ENCODE results near the gene CELF1. TPM values are rescaled to one million over a fixed set of nuclear protein-coding genes. Genes with fewer than 3 reads are reported as not detected.
"Not testable (repeated sequence)": the region's sequence is repeated elsewhere in the genome, so short reads cannot be mapped to it uniquely, and the experiment has no call there.

CELF1 gene
- polyA plus RNA-seq, 6 donors from 2014 or later = 61.5 to 96.8 (median 69.0) TPM

DNA sequence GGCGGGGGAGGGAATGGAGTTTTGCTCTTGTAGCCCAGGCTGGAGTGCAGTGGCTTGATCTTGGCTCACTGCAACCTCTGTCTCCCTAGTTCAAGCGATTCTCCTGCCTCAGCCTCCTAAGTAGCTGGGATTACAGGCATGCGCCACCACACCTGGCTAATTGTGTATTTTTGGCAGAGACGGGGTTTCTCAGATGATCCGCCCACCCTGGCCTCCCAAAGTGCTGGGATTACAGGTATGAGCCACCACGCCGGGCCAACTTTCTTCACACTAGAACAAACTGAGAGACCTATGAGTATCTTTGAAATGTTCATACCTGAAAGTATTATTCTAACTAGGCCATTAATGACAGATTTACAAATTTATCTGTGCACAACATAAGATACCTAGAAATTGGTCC lies 6.7 kb downstream of the CELF1 start:
- peaks cover 33 to 83% (median 71%) of the 10 kb centered on the region in 3 donors for H3K4me1 Mint-ChIP-seq
- not testable (repeated sequence) for H3K27ac Mint-ChIP-seq; H3K36me3 Mint-ChIP-seq; DNase-seq; ATAC-seq (ENCODE audit: low read depth in 2 of 2); H3K4me3 Mint-ChIP-seq; H3K27me3 Mint-ChIP-seq; H3K9me3 Mint-ChIP-seq

DNA sequence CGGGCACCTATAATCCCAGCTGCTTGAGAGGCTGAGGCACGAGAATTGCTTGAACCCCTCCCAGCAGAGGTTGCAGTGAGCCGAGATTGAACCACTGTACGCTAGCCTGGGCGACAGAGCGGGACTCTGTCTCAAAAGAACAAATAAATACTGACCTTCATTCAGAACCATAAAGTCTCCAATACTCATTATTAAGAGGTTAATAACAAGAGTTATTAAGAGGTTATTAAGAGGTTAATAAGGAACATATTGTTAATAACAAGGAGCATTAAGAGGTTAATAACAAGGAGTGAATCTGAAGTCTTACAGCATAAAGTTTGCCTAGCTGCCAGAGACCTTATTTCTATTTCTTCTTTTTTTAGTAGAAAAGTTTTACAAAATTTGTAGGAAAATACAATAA lies 7.6 kb downstream of the CELF1 start:
- Mint-ChIP-seq H3K4me3 (no peak overlapping the region), H3K9me3 (no peaks in the 10 kb centered on the region), H3K36me3 (peaks cover 0 to 4% of the 10 kb centered on the region in 2 donors), H3K27ac (peak overlapping the region in 2 of 6 donors; percentile 20 to 69), H3K27me3 (no peaks in the 10 kb centered on the region), H3K4me1 (peaks cover 33 to 83% (median 71%) of the 10 kb centered on the region in 3 donors)
- ATAC-seq (ENCODE audit: low read depth in 2 of 2) (no peak), DNase-seq (no peak)

DNA sequence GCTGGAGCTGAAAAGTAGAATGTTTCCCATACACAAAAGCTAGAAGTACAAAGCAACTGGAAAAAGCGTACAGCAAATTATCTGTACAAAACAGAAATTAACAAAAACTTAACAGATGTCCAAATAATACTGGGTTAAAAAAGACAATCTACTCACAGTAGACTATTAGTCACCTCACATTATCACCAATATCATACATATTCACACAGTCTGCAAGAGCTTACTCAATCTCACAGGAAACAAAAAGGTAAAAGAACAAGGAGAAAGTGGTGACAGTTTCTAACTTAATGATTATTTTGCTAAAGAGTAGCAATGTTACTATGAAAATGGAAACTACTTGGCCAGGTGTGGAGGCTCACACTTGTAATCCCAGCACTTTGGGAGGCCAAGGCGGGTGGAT lies 11.9 kb downstream of the CELF1 start:
- peaks cover 0 to 1% (median 0%) of the 10 kb centered on the region in 7 donors for H3K9me3 Mint-ChIP-seq
- ATAC-seq (ENCODE audit: low read depth in 2 of 2) (no peak), DNase-seq (no peak)
- H3K27ac Mint-ChIP-seq = peak overlapping the region in 4 of 6 donors; percentile 20 to 78 (median 28)
- H3K4me3 Mint-ChIP-seq = peak overlapping the region in 2 of 8 donors; percentile 6 to 20
- peaks cover 0 to 4% of the 10 kb centered on the region in 2 donors for H3K36me3 Mint-ChIP-seq
- peaks cover 25 to 75% (median 59%) of the 10 kb centered on the region in 3 donors for H3K4me1 Mint-ChIP-seq
- no peaks in the 10 kb centered on the region for H3K27me3 Mint-ChIP-seq

DNA sequence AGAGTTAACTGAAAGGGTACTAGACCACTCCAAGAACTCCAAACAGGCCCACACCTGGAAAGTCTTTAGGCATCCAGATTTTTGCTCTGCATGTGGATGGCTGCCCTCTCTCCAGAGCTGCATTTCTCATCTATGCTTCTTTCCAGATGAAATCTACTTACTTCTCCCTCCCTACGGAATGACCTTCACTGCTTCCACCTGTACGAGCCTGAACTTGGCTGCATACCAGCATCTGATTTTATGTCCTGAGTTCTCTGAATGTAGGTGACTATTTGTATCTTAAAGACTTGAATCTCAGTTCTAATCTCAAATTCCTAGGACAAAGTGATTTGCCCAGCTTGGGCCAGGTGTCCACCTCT lies 13.3 kb downstream of the CELF1 start:
- peaks cover 30 to 77% (median 63%) of the 10 kb centered on the region in 3 donors for H3K4me1 Mint-ChIP-seq
- peaks cover 0 to 4% of the 10 kb centered on the region in 2 donors for H3K36me3 Mint-ChIP-seq
- ATAC-seq (ENCODE audit: low read depth in 2 of 2) (no peak), DNase-seq (no peak)
- H3K27ac Mint-ChIP-seq = peak overlapping the region in 5 of 6 donors; percentile 6 to 87 (median 60)
- peak overlapping the region in 1 of 8 donors; percentile 5 for H3K4me3 Mint-ChIP-seq
- peaks cover 0 to 1% (median 0%) of the 10 kb centered on the region in 7 donors for H3K9me3 Mint-ChIP-seq
- H3K27me3 Mint-ChIP-seq = no peaks in the 10 kb centered on the region

DNA sequence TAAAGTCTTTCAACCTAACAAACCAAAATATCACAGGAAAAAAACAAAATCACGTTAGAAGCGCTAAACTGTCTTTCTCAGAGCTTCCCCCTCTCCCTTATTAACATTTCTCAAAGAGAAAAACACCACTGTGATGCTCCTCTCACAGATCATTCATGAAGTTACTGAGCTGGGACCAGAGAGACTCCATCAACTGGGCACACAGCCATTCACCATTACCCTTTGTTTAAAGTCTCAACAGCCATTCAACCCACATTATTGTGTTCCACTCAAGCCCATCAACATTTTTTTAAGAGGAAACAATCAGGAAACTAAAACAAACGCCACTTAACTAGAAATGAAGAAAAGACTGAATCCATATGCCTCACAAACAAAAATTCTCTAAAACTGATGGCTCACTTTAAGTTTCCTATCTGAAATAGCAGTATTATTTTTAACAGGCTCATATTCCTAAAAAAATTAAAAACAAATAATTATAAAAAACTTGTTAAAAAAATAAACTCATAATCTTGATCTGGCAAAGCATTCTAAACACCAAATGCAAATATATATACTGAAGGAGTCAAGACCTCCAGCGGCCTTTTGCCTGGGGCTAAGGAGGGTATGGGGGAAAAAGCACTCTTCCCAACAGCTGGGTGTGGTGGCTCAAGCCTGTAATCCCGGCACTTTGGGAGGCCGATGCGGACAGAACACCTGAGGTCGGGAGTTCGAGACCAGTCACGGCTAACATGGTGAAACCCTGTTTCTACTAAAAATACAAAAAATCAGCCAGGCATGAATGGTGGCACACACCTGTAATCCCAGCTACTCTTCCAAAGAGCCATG lies 14.0 kb downstream of the CELF1 start:
- Mint-ChIP-seq H3K27me3 (no peaks in the 10 kb centered on the region), H3K4me3 (peak overlapping the region in 3 of 8 donors; percentile 4 to 68 (median 6)), H3K36me3 (peaks cover 0 to 4% of the 10 kb centered on the region in 2 donors), H3K27ac (peak overlapping the region in 4 of 6 donors; percentile 50 to 71 (median 59)), H3K9me3 (peaks cover 0 to 1% (median 0%) of the 10 kb centered on the region in 7 donors), H3K4me1 (peaks cover 26 to 76% (median 55%) of the 10 kb centered on the region in 3 donors)
- DNase-seq (no peak), ATAC-seq (ENCODE audit: low read depth in 2 of 2) (no peak)

DNA sequence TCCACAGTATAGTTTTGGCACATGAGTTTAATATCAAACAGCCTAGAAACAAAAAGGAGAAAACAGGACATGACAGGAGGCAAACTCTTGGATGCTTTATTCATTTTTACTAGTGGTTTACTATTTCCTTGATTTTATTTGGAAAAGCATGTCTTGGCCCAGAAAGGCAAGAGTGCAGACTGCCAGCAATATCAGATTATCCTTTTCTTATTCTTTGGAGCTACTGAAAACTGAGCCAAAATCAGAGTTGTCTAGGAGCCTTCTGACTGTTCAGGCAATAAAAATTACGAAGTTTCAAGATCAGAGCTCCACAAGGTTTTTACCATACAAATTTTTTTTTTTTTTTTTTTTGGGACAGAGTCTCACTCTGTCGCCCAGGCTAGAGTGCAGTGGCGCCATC lies 16.0 kb downstream of the CELF1 start:
- H3K4me3 Mint-ChIP-seq = no peak overlapping the region
- H3K9me3 Mint-ChIP-seq = peaks cover 0 to 1% (median 0%) of the 10 kb centered on the region in 7 donors
- H3K4me1 Mint-ChIP-seq = peaks cover 34 to 75% (median 42%) of the 10 kb centered on the region in 3 donors
- ATAC-seq (ENCODE audit: low read depth in 2 of 2) (no peak), DNase-seq (no peak)
- peaks cover 0 to 4% of the 10 kb centered on the region in 2 donors for H3K36me3 Mint-ChIP-seq
- no peak overlapping the region for H3K27ac Mint-ChIP-seq
- no peaks in the 10 kb centered on the region for H3K27me3 Mint-ChIP-seq

DNA sequence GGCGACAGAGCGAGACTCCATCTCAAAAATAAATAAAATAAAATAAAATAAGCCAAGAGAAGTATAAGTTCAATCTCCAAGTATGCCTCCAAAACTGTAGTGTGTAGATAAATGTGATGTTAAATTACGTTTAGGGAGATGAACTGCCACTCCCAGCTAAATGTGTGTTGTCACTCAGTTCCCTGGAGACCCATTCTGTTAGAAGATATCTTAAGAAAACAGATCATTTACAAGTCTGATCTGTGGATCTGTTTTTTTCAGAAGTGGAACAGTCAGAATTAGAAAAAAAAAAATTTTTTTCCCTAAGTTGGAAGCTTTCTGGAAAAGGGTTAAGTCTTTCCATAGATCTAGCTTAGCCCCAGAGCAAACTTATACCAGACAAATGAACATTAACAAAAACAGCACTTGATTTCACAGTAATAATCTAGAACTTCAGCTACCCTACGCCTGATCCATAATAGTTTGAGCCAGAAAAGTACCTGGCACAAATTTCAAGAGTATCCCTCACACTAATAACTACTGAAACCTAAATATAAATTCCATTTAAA lies 18.2 kb downstream of the CELF1 start:
- DNase-seq (no peak), ATAC-seq (ENCODE audit: low read depth in 2 of 2) (no peak)
- peak overlapping the region in 2 of 6 donors; percentile 5 to 34 for H3K27ac Mint-ChIP-seq
- H3K27me3 Mint-ChIP-seq = no peaks in the 10 kb centered on the region
- peak overlapping the region in 2 of 8 donors; percentile 10 to 44 for H3K4me3 Mint-ChIP-seq
- peaks cover 0 to 4% of the 10 kb centered on the region in 2 donors for H3K36me3 Mint-ChIP-seq
- H3K4me1 Mint-ChIP-seq = peaks cover 31 to 64% (median 43%) of the 10 kb centered on the region in 3 donors
- H3K9me3 Mint-ChIP-seq = peaks cover 0 to 1% (median 0%) of the 10 kb centered on the region in 7 donors

DNA sequence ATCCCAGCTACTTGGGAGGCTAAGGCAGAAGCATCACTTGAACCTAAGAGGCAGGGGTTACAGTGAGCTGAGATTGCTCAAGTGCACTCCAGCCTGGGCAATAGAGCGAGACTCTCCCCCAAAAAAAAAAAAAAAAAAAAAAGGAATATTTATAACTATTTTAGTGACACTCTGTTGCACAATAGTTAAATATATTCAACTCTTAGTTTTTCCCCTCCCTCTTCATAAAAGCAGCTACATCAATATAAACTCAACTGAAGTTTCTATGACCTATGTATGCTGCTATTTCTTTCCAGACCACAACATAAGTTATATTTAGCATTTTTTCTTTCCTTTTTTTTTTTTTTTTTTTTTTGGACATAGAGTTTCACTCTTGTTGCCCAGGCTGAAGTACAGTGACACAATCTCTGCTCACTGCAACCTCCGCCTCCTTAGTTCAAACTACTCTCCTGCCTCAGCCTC lies 19.2 kb downstream of the CELF1 start:
- H3K27ac Mint-ChIP-seq = peak overlapping the region in 1 of 6 donors; percentile 81
- H3K36me3 Mint-ChIP-seq = peaks cover 0 to 2% of the 10 kb centered on the region in 2 donors
- peaks cover 26 to 58% (median 41%) of the 10 kb centered on the region in 3 donors for H3K4me1 Mint-ChIP-seq
- peaks cover 0 to under 1% (median 0%) of the 10 kb centered on the region in 7 donors for H3K9me3 Mint-ChIP-seq
- H3K4me3 Mint-ChIP-seq = peak overlapping the region in 1 of 8 donors; percentile 81
- no peak for ATAC-seq (ENCODE audit: low read depth in 2 of 2)
- H3K27me3 Mint-ChIP-seq = no peaks in the 10 kb centered on the region
- no peak for DNase-seq

DNA sequence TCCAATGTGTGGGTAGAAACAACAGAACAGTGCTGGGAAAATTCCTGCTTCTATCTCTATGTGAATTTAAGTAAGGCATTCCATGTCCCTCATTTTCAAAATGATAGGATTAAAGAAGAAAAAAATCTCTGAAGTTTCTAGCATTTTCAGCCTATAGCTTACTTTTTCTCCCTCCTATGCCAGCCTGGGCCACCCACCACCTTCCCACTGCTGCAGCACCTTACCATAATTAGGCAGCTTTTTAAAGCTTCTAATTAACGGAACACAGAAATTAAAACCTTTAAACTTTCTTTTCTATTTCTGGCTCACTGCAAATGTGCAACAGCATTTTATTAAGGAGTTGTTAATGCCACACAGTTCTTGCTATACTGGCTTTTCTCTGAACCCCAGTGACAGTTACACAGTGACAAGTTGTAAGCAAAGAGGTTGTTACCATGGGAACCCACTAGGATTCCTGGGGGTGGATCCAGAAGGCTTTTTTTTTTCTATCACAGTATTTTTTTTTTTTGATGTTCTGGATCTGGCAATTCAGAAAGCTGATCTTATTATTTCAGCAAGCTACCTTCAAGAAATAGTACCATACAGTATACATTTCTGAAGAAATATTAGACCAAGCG lies 20.2 kb downstream of the CELF1 start:
- H3K4me3 Mint-ChIP-seq = peak overlapping the region in 2 of 8 donors; percentile 10 to 41
- H3K36me3 Mint-ChIP-seq = no peaks in the 10 kb centered on the region
- no peaks in the 10 kb centered on the region for H3K9me3 Mint-ChIP-seq
- no peaks in the 10 kb centered on the region for H3K27me3 Mint-ChIP-seq
- ATAC-seq (ENCODE audit: low read depth in 2 of 2) (no peak), DNase-seq (no peak)
- H3K27ac Mint-ChIP-seq = peak overlapping the region in 4 of 6 donors; percentile 9 to 62 (median 35)
- H3K4me1 Mint-ChIP-seq = peaks cover 23 to 53% (median 34%) of the 10 kb centered on the region in 3 donors

DNA sequence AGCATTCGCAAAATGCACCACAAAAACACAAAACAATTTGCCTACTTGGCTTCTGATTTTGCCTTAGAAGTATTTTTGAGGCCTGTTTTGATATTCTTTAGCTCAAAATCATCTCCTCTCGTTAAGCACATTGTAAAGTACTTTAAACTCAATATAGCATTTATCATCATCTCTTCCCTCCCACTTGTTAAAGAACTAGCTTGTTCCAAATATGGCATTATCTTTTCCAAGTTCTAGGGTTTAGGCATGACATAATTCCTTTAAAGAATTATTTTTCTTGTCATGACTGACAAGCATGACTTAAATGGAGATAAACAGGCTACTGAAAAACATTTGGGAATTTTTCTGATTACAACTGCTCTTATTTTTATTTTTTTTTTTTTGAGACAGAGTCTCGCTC lies 21.3 kb downstream of the CELF1 start:
- ATAC-seq (ENCODE audit: low read depth in 2 of 2) = no peak
- Mint-ChIP-seq H3K27ac (peak overlapping the region in 1 of 6 donors; percentile 76), H3K27me3 (no peaks in the 10 kb centered on the region), H3K4me3 (no peak overlapping the region), H3K9me3 (no peaks in the 10 kb centered on the region), H3K36me3 (no peaks in the 10 kb centered on the region), H3K4me1 (peaks cover 23 to 56% (median 34%) of the 10 kb centered on the region in 3 donors)
- no peak for DNase-seq

DNA sequence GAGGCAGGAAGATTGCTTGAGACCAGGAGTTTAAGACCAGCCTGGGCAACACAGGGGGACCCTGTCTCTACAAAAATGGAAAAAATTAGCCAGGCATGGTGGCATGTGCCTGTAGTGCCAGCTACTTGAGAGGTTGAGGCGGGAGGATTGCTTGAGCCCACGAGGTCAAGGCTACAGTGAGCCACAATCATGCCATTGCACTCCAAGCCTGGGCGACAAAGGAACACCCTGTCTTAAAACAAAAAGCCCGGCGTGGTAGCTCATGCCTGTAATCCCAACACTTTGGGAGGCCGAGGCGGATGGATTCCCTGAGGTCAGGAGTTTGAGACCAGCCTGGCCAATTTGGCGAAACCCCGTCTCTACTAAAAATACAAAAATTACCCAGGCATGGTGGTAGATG lies 22.2 kb downstream of the CELF1 start:
- not testable (repeated sequence) for H3K4me3 Mint-ChIP-seq; ATAC-seq (ENCODE audit: low read depth in 2 of 2); H3K36me3 Mint-ChIP-seq; DNase-seq; H3K9me3 Mint-ChIP-seq; H3K27me3 Mint-ChIP-seq
- peaks cover 27 to 63% (median 33%) of the 10 kb centered on the region in 3 donors for H3K4me1 Mint-ChIP-seq
- H3K27ac Mint-ChIP-seq = peak overlapping the region in 5 of 6 donors; percentile 1 to 76 (median 42)

DNA sequence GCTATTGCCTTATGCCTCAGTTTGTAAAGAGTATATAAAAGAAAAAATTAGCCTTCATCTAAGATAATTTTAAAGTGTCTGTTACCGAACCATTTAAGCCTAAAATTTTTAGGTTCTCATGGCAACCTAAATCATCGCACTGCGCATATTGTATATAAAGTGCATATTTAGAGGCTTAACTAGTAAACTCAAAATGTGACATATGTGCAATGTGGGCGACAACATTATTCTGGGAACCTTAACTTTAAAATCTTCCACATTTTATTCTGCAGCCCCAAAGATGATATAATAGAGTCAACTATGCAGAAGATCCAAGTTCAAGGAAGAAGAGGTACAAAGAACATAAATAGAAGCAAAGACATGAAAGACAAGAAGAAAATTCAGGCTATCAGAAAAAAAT lies 23.0 kb downstream of the CELF1 start:
- peaks cover 30 to 67% (median 34%) of the 10 kb centered on the region in 3 donors for H3K4me1 Mint-ChIP-seq
- H3K27me3 Mint-ChIP-seq = no peaks in the 10 kb centered on the region
- H3K9me3 Mint-ChIP-seq = no peaks in the 10 kb centered on the region
- H3K4me3 Mint-ChIP-seq = no peak overlapping the region
- DNase-seq (no peak), ATAC-seq (ENCODE audit: low read depth in 2 of 2) (no peak)
- peak overlapping the region in 3 of 6 donors; percentile 1 to 76 (median 15) for H3K27ac Mint-ChIP-seq
- no peaks in the 10 kb centered on the region for H3K36me3 Mint-ChIP-seq

DNA sequence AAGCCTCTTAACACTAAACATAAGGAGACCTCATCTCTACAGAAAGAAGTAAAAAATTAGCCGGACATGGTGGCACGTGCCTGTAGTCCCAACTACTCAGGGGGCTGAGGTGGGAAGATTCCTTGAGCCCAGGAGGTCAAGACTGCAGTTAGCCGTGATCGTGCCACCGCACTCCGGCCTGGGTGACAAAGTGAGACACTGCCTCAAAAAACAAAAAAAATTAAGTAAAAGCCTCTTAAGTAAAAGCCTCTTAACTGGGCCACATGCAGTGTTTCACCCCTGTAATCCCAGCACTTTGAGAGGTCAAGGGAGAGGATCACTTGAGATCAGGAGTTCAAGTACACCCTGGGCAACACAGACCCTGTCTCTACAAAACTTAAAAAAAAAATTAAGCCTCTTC lies 25.7 kb downstream of the CELF1 start:
- H3K27ac Mint-ChIP-seq = peak overlapping the region in 2 of 6 donors; percentile 8 to 89
- no peaks in the 10 kb centered on the region for H3K9me3 Mint-ChIP-seq
- no peaks in the 10 kb centered on the region for H3K36me3 Mint-ChIP-seq
- DNase-seq (no peak), ATAC-seq (ENCODE audit: low read depth in 2 of 2) (no peak)
- H3K4me1 Mint-ChIP-seq = peaks cover 32 to 71% (median 52%) of the 10 kb centered on the region in 3 donors
- H3K4me3 Mint-ChIP-seq = no peak overlapping the region
- H3K27me3 Mint-ChIP-seq = no peaks in the 10 kb centered on the region

All from naive B cell (primary cell).